HG02938 (cell line): Measurements from ENCODE around the gene AGAP1.

ENCODE experiments used
- ATAC-seq: cut with Tn5 transposase; IDR thresholded peaks from one replicate; pipeline ENCODE4 v1.9.1; 2021; ENCODE audit warnings: mild to moderate bottlenecking, moderate library complexity; ENCODE audit not compliant: unreplicated experiment

The AGAP1 gene

GRCh38 chr2:235951982-235952381 is 458.1 kb downstream of the AGAP1 start:
- ATAC-seq = no peak

- ATAC-seq = no peak
Measured at GRCh38 chr2:235952714-235953113, 458.9 kb downstream of the AGAP1 start.

GRCh38 chr2:235954281-235954680 is 460.4 kb downstream of the AGAP1 start:
- no peak for ATAC-seq

GRCh38 chr2:235954888-235955480 is 461.1 kb downstream of the AGAP1 start:
- ATAC-seq = no peak

GRCh38 chr2:235955664-235956063 is 461.8 kb downstream of the AGAP1 start:
- ATAC-seq = no peak

- ATAC-seq = no peak
Measured at GRCh38 chr2:235956281-235956970, 462.6 kb downstream of the AGAP1 start.

GRCh38 chr2:235957251-235957650 is 463.4 kb downstream of the AGAP1 start:
- ATAC-seq = no peak

- ATAC-seq = no peak
Measured at GRCh38 chr2:235958221-235958930, 464.5 kb downstream of the AGAP1 start.

GRCh38 chr2:235958931-235959410 is 465.1 kb downstream of the AGAP1 start:
- no peak for ATAC-seq

GRCh38 chr2:235960011-235960715 is 466.3 kb downstream of the AGAP1 start:
- no peak for ATAC-seq

- no peak for ATAC-seq
Measured at GRCh38 chr2:235960716-235961640, 467.1 kb downstream of the AGAP1 start.

GRCh38 chr2:235961711-235962110 is 467.9 kb downstream of the AGAP1 start:
- ATAC-seq = no peak

- ATAC-seq = no peak
Measured at GRCh38 chr2:235963853-235964577, 470.2 kb downstream of the AGAP1 start.

GRCh38 chr2:235964787-235965390 is 471.0 kb downstream of the AGAP1 start:
- no peak for ATAC-seq

GRCh38 chr2:235966396-235966795 is 472.6 kb downstream of the AGAP1 start:
- no peak for ATAC-seq

GRCh38 chr2:235966932-235967757 is 473.3 kb downstream of the AGAP1 start:
- no peak for ATAC-seq

- no peak for ATAC-seq
Measured at GRCh38 chr2:235968155-235968554, 474.3 kb downstream of the AGAP1 start.

GRCh38 chr2:235968616-235969324 is 474.9 kb downstream of the AGAP1 start:
- no peak for ATAC-seq
